ENCODE results near the gene RBM14.

Gene RBM14

DNA sequence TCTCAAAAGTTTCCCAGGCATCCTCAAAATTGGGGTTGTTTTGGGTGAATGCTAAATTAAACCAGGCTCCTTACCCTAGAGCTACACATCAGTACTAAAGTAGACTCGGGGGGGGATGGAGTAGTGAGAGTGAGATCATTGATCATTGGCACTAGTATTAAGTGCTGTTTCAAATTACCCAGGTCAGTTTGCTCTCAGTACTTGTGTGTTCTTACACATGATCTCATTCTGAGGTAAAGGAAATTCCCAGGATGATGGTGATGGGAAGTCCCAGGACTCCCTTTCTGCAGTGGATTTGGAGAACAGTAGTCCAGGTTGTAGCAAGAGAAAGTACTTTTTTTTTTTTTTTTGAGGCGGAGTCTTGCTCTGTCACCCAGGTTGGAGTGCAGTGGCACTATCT is 34.6 kb downstream of the RBM14 start:
- Histone ChIP-seq H3K36me3 (replicated peaks; ENCODE audit: insufficient read depth, low read length) (peaks cover 4% of the 10 kb centered on the region; the same call in 1 of the 2 replicates), H3K27ac (ENCODE audit: low read length) (no peak overlapping the region), H3K4me1 (ENCODE audit: low read length) (no peaks in the 10 kb centered on the region), H3K9me3 (replicated peaks; ENCODE audit: insufficient read depth, low read length) (no peaks in the 10 kb centered on the region), H3K4me3 (ENCODE audit: low read length) (no peak overlapping the region), H3K79me2 (ENCODE audit: low read length) (peaks cover 86% of the 10 kb centered on the region), H4K20me1 (ENCODE audit: insufficient read depth, low read length) (0 out of 2 replicates have a peak, but pooled peaks cover 4% of the 10 kb centered on the region), H3K9me2 (replicated peaks; ENCODE audit: insufficient read depth, low read length) (no peaks in the 10 kb centered on the region), H3K9ac (ENCODE audit: low read length) (no peak overlapping the region), H3F3A (ENCODE audit: insufficient read depth, low read length) (peaks cover 3% of the 10 kb centered on the region; the same call in 1 of the 2 replicates), H2AFZ (ENCODE audit: low read length) (no peak overlapping the region), H3K27me3 (replicated peaks; ENCODE audit: insufficient read depth, low read length) (no peaks in the 10 kb centered on the region), H3K4me2 (ENCODE audit: low read depth, low read length) (no peak overlapping the region)
- TF ChIP-seq, protein P1, sequence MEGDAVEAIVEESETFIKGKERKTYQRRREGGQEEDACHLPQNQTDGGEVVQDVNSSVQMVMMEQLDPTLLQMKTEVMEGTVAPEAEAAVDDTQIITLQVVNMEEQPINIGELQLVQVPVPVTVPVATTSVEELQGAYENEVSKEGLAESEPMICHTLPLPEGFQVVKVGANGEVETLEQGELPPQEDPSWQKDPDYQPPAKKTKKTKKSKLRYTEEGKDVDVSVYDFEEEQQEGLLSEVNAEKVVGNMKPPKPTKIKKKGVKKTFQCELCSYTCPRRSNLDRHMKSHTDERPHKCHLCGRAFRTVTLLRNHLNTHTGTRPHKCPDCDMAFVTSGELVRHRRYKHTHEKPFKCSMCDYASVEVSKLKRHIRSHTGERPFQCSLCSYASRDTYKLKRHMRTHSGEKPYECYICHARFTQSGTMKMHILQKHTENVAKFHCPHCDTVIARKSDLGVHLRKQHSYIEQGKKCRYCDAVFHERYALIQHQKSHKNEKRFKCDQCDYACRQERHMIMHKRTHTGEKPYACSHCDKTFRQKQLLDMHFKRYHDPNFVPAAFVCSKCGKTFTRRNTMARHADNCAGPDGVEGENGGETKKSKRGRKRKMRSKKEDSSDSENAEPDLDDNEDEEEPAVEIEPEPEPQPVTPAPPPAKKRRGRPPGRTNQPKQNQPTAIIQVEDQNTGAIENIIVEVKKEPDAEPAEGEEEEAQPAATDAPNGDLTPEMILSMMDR (IDR thresholded peaks at IDR 0.05; ENCODE audit: low read length), result no peak
- no peak for TF ChIP-seq EZH2 (optimal IDR thresholded peaks at IDR 0.05; ENCODE audit: low read depth, low read length)
- no peak for TF ChIP-seq EZH2phosphoT487 (IDR thresholded peaks at IDR 0.05; ENCODE audit: low read length)
- DNase-seq, result no peak

DNA sequence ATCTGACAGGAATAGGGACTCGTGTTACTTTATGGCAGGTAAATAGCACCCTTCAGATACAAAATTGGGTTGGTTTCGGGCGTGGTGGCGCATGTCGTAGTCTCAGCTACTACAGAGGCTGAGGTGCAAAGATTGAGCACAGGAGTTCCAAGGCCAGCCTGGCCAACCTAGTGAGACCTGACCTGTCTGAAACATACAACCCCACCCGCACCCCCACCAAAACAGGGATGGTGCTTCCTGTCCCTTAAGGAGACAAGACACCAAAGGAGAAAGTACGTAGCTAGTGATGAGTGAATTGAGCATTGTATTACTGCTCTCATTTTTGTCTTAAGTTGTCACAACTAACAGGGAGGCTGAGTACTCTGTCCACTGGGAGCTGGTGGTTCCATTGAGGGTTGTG is 36.2 kb downstream of the RBM14 start:
- peaks cover 82% of the 10 kb centered on the region for H3K79me2 ChIP-seq (ENCODE audit: low read length)
- H2AFZ ChIP-seq (ENCODE audit: low read length), result no peak overlapping the region
- no peak overlapping the region for H3K27ac ChIP-seq (ENCODE audit: low read length)
- H3K36me3 ChIP-seq (replicated peaks; ENCODE audit: insufficient read depth, low read length), result no peaks in the 10 kb centered on the region; the same call in 1 of the 2 replicates
- H3K9me2 ChIP-seq (replicated peaks; ENCODE audit: insufficient read depth, low read length), result no peaks in the 10 kb centered on the region
- no peak overlapping the region for H3K9ac ChIP-seq (ENCODE audit: low read length)
- TF ChIP-seq EZH2 (optimal IDR thresholded peaks at IDR 0.05; ENCODE audit: low read depth, low read length), result no peak
- TF ChIP-seq, protein P1 (IDR thresholded peaks at IDR 0.05; ENCODE audit: low read length), result no peak
- no peak for TF ChIP-seq EZH2phosphoT487 (IDR thresholded peaks at IDR 0.05; ENCODE audit: low read length)
- peaks cover 3% of the 10 kb centered on the region; the same call in 1 of the 2 replicates for H3F3A ChIP-seq (ENCODE audit: insufficient read depth, low read length)
- H3K9me3 ChIP-seq (replicated peaks; ENCODE audit: insufficient read depth, low read length), result no peaks in the 10 kb centered on the region
- no peaks in the 10 kb centered on the region for H3K4me1 ChIP-seq (ENCODE audit: low read length)
- no peaks in the 10 kb centered on the region for H3K27me3 ChIP-seq (replicated peaks; ENCODE audit: insufficient read depth, low read length)
- H3K4me3 ChIP-seq (ENCODE audit: low read length), result no peak overlapping the region
- H3K4me2 ChIP-seq (ENCODE audit: low read depth, low read length), result no peak overlapping the region
- H4K20me1 ChIP-seq (ENCODE audit: insufficient read depth, low read length), result 0 out of 2 replicates have a peak, but pooled peaks cover under 1% of the 10 kb centered on the region
- DNase-seq, result no peak

DNA sequence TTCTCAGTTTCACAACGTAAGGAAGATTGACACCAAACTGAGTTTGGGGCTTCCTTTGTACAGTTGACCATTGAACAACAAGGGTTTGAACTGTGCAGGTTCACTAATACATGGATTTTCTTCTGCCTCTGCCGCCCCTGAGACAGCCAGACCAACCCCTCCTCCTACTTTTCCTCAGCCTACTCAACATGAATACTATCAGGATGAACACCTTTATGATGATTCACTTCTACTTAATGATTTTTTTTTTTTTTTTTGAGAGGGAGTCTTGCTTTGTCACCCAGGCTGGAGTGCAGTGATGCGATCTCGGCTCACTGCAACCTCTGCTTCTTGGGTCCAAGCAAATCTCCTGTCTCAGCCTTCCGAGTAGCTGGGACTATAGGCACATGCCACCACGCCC is 36.7 kb downstream of the RBM14 start:
- Histone ChIP-seq H3K27me3 (replicated peaks; ENCODE audit: insufficient read depth, low read length) (no peaks in the 10 kb centered on the region), H3K4me3 (ENCODE audit: low read length) (no peak overlapping the region), H3K9ac (ENCODE audit: low read length) (no peak overlapping the region), H2AFZ (ENCODE audit: low read length) (no peak overlapping the region), H3K4me1 (ENCODE audit: low read length) (no peaks in the 10 kb centered on the region), H3K79me2 (ENCODE audit: low read length) (peaks cover 77% of the 10 kb centered on the region), H3K36me3 (replicated peaks; ENCODE audit: insufficient read depth, low read length) (no peaks in the 10 kb centered on the region), H3K27ac (ENCODE audit: low read length) (no peak overlapping the region), H3F3A (ENCODE audit: insufficient read depth, low read length) (peaks cover 3% of the 10 kb centered on the region; the same call in 1 of the 2 replicates), H3K9me2 (replicated peaks; ENCODE audit: insufficient read depth, low read length) (no peaks in the 10 kb centered on the region), H4K20me1 (ENCODE audit: insufficient read depth, low read length) (no peaks in the 10 kb centered on the region), H3K4me2 (ENCODE audit: low read depth, low read length) (no peak overlapping the region), H3K9me3 (replicated peaks; ENCODE audit: insufficient read depth, low read length) (no peaks in the 10 kb centered on the region)
- TF ChIP-seq EZH2phosphoT487 (IDR thresholded peaks at IDR 0.05; ENCODE audit: low read length) (no peak), EZH2 (optimal IDR thresholded peaks at IDR 0.05; ENCODE audit: low read depth, low read length) (no peak)
- TF ChIP-seq, protein P1 (IDR thresholded peaks at IDR 0.05; ENCODE audit: low read length), result no peak
- no peak for DNase-seq
